Nephron progenitor cell (in vitro differentiated cells): ENCODE data around the gene CNGA2.

Source experiments
- DNase-seq: peaks from one replicate; pipeline ENCODE4 v3.0.0; 2021
- H3K27ac Mint-ChIP-seq: 2 replicates; pipeline ENCODE4 v1.8.0; 2021; ENCODE audit warnings: mild to moderate bottlenecking, moderate library complexity, mixed read lengths
- H3K27me3 Mint-ChIP-seq: 2 replicates; pipeline ENCODE4 v1.8.0; 2021; ENCODE audit warnings: mild to moderate bottlenecking, low read depth, mixed read lengths; ENCODE audit not compliant: poor library complexity
- H3K36me3 Mint-ChIP-seq: 2 replicates; pipeline ENCODE4 v1.8.0; 2021; ENCODE audit warnings: low read depth, mixed read lengths
- H3K4me1 Mint-ChIP-seq: 2 replicates; pipeline ENCODE4 v1.8.0; 2021; ENCODE audit warnings: mixed read lengths
- H3K4me3 Mint-ChIP-seq: 2 replicates; pipeline ENCODE4 v1.8.0; 2021; ENCODE audit warnings: mild to moderate bottlenecking, moderate library complexity, mixed read lengths
- H3K9me3 Mint-ChIP-seq: 2 replicates; pipeline ENCODE4 v1.8.0; 2021; ENCODE audit warnings: mild to moderate bottlenecking, moderate library complexity, mixed read lengths
- CTCF ChIP-seq: fragments of 200-600 bp; sonication (generic); IDR thresholded peaks from 2 replicates; pipeline ENCODE4 v1.5.0; 2021; ENCODE audit warnings: antibody characterized with exemption

The CNGA2 gene

GRCh38 chrX:151724563-151725337 is 9.8 kb upstream of the CNGA2 start:
- no peak for DNase-seq
- H3K27ac Mint-ChIP-seq, result no peak overlapping the region
- peaks cover 5% of the 10 kb centered on the region for H3K27me3 Mint-ChIP-seq
- H3K36me3 Mint-ChIP-seq, result no peaks in the 10 kb centered on the region
- peaks cover 5% of the 10 kb centered on the region for H3K4me1 Mint-ChIP-seq
- TF ChIP-seq CTCF, result no peak
- no peak overlapping the region for H3K4me3 Mint-ChIP-seq
- H3K9me3 Mint-ChIP-seq, result peaks cover 56% of the 10 kb centered on the region

GRCh38 chrX:151725338-151725614 is 9.3 kb upstream of the CNGA2 start:
- no peak for TF ChIP-seq CTCF
- H3K9me3 Mint-ChIP-seq, result peaks cover 56% of the 10 kb centered on the region
- no peak overlapping the region for H3K27ac Mint-ChIP-seq
- H3K4me1 Mint-ChIP-seq, result peaks cover 5% of the 10 kb centered on the region
- no peaks in the 10 kb centered on the region for H3K36me3 Mint-ChIP-seq
- DNase-seq, result no peak
- no peak overlapping the region for H3K4me3 Mint-ChIP-seq
- peaks cover 5% of the 10 kb centered on the region for H3K27me3 Mint-ChIP-seq

GRCh38 chrX:151726751-151727150 is 7.8 kb upstream of the CNGA2 start:
- DNase-seq, result no peak
- Mint-ChIP-seq H3K4me3 (no peak overlapping the region), H3K36me3 (no peaks in the 10 kb centered on the region), H3K9me3 (peaks cover 48% of the 10 kb centered on the region), H3K27ac (no peak overlapping the region), H3K4me1 (peaks cover 5% of the 10 kb centered on the region), H3K27me3 (peaks cover 5% of the 10 kb centered on the region)
- no peak for TF ChIP-seq CTCF

- TF ChIP-seq CTCF, result no peak
- H3K36me3 Mint-ChIP-seq, result no peaks in the 10 kb centered on the region
- no peak overlapping the region for H3K27ac Mint-ChIP-seq
- H3K9me3 Mint-ChIP-seq, result peaks cover 48% of the 10 kb centered on the region
- H3K27me3 Mint-ChIP-seq, result peaks cover 8% of the 10 kb centered on the region
- no peak for DNase-seq
- peaks cover 5% of the 10 kb centered on the region for H3K4me1 Mint-ChIP-seq
- no peak overlapping the region for H3K4me3 Mint-ChIP-seq
These were observed 7.2 kb upstream of the CNGA2 start for GRCh38 chrX:151727346-151727745.

- no peak for TF ChIP-seq CTCF
- Mint-ChIP-seq H3K4me3 (no peak overlapping the region), H3K36me3 (no peaks in the 10 kb centered on the region), H3K9me3 (peaks cover 41% of the 10 kb centered on the region), H3K4me1 (no peaks in the 10 kb centered on the region), H3K27ac (no peak overlapping the region), H3K27me3 (peaks cover 12% of the 10 kb centered on the region)
- no peak for DNase-seq
These were observed 5.4 kb upstream of the CNGA2 start for GRCh38 chrX:151729056-151729725.

- no peak for DNase-seq
- peaks cover 15% of the 10 kb centered on the region for H3K27me3 Mint-ChIP-seq
- H3K9me3 Mint-ChIP-seq, result peaks cover 51% of the 10 kb centered on the region
- TF ChIP-seq CTCF, result no peak
- H3K27ac Mint-ChIP-seq, result no peak overlapping the region
- H3K36me3 Mint-ChIP-seq, result no peaks in the 10 kb centered on the region
- H3K4me1 Mint-ChIP-seq, result no peaks in the 10 kb centered on the region
- H3K4me3 Mint-ChIP-seq, result no peak overlapping the region
These were observed 673 bp downstream of the CNGA2 start for GRCh38 chrX:151735219-151735618.
